ENCODE measurements around the gene MORN5.

DNA sequence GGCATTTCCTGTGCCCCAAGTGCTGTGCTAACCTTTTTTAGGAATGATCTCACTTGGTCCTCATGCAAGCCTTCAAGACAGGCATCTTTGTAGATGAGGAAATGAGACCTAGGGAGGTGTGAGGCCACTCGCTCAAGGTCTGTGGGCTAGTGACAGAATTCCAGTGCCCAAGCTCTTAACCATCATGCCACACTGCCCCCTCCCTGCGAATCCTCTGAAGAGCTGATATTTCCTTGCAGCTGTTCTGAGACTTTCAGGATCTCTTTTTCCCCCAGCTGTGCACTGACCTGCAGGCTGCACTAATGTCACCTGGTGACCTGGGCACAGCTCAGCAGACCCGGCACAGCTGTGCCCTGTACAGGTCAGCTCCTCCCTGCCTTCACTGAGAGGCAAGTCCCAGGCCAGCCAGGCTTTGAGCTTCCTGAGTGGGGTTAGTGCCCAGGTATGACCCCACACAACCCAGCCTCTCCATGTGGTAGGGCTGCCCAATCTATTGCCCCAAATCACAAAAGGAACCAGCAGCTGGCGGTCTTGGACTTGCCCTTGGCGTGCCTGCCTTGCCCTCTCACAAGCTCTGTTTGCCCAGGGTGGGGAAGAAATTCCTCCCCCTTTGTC, 32.7 kb downstream of the MORN5 start:
- TF ChIP-seq, protein P1, sequence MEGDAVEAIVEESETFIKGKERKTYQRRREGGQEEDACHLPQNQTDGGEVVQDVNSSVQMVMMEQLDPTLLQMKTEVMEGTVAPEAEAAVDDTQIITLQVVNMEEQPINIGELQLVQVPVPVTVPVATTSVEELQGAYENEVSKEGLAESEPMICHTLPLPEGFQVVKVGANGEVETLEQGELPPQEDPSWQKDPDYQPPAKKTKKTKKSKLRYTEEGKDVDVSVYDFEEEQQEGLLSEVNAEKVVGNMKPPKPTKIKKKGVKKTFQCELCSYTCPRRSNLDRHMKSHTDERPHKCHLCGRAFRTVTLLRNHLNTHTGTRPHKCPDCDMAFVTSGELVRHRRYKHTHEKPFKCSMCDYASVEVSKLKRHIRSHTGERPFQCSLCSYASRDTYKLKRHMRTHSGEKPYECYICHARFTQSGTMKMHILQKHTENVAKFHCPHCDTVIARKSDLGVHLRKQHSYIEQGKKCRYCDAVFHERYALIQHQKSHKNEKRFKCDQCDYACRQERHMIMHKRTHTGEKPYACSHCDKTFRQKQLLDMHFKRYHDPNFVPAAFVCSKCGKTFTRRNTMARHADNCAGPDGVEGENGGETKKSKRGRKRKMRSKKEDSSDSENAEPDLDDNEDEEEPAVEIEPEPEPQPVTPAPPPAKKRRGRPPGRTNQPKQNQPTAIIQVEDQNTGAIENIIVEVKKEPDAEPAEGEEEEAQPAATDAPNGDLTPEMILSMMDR (IDR thresholded peaks at IDR 0.05), result no peak
- no peak for TF ChIP-seq EP300 (IDR thresholded peaks at IDR 0.05)

Data from stomach (tissue), 4 donors.